BE2C (cell line): ENCODE results near the gene PLCB4.

Experiments used
- DNase-seq: peaks from one replicate; pipeline ENCODE4 v3.0.0-alpha.2; 2020
- H3K27me3 ChIP-seq: fragments of 250-450 bp; sonication (Bioruptor Pico); 2 replicates; pipeline ENCODE4 v1.5.1; 2020; ENCODE audit warnings: mild to moderate bottlenecking
- H3K36me3 ChIP-seq: fragments of 250-450 bp; sonication (Bioruptor Pico); 2 replicates; pipeline ENCODE4 v1.5.1; 2020; ENCODE audit warnings: mild to moderate bottlenecking
- H3K4me1 ChIP-seq: fragments of 250-450 bp; sonication (Bioruptor Pico); 2 replicates; pipeline ENCODE4 v1.5.1; 2020
- H3K4me3 ChIP-seq: 2 replicates; pipeline ENCODE4 v1.5.1; 2011; ENCODE audit warnings: low read depth, low read length
- H3K9me3 ChIP-seq: fragments of 250-450 bp; sonication (Bioruptor Pico); 2 replicates; pipeline ENCODE4 v1.5.1; 2020
- CTCF ChIP-seq: IDR thresholded peaks from 2 replicates; pipeline ENCODE4 v1.5.1; 2012; ENCODE audit warnings: mild to moderate bottlenecking, low read depth, low read length

The PLCB4 gene

GRCh38 chr20:9281803-9282202 lies 212.9 kb downstream of the PLCB4 start:
- H3K4me1 ChIP-seq, result peaks cover 46% of the 10 kb centered on the region
- no peaks in the 10 kb centered on the region for H3K9me3 ChIP-seq
- H3K36me3 ChIP-seq, result no peaks in the 10 kb centered on the region
- TF ChIP-seq CTCF, result no peak
- no peak overlapping the region for H3K4me3 ChIP-seq
- DNase-seq, result no peak
- H3K27me3 ChIP-seq, result no peaks in the 10 kb centered on the region

GRCh38 chr20:9285617-9286016 lies 216.7 kb downstream of the PLCB4 start:
- no peaks in the 10 kb centered on the region for H3K27me3 ChIP-seq
- no peak for DNase-seq
- no peak overlapping the region for H3K4me3 ChIP-seq
- no peak for TF ChIP-seq CTCF
- H3K9me3 ChIP-seq, result no peaks in the 10 kb centered on the region
- H3K36me3 ChIP-seq, result no peaks in the 10 kb centered on the region
- peaks cover 29% of the 10 kb centered on the region for H3K4me1 ChIP-seq

GRCh38 chr20:9286501-9287461 lies 217.9 kb downstream of the PLCB4 start:
- Histone ChIP-seq H3K4me3 (no peak overlapping the region), H3K4me1 (peaks cover 20% of the 10 kb centered on the region), H3K27me3 (no peaks in the 10 kb centered on the region), H3K9me3 (no peaks in the 10 kb centered on the region), H3K36me3 (no peaks in the 10 kb centered on the region)
- DNase-seq, result no peak
- no peak for TF ChIP-seq CTCF

- TF ChIP-seq CTCF, result no peak
- no peak overlapping the region for H3K4me3 ChIP-seq
- no peaks in the 10 kb centered on the region for H3K9me3 ChIP-seq
- DNase-seq, result no peak
- no peaks in the 10 kb centered on the region for H3K27me3 ChIP-seq
- H3K4me1 ChIP-seq, result peaks cover 14% of the 10 kb centered on the region
- H3K36me3 ChIP-seq, result no peaks in the 10 kb centered on the region
Observed at GRCh38 chr20:9287826-9288225, 218.9 kb downstream of the PLCB4 start.

GRCh38 chr20:9290331-9290730 lies 221.4 kb downstream of the PLCB4 start:
- no peak for DNase-seq
- Histone ChIP-seq H3K9me3 (no peaks in the 10 kb centered on the region), H3K4me3 (no peak overlapping the region), H3K27me3 (no peaks in the 10 kb centered on the region), H3K36me3 (no peaks in the 10 kb centered on the region), H3K4me1 (peaks cover 8% of the 10 kb centered on the region)
- TF ChIP-seq CTCF, result no peak

GRCh38 chr20:9293145-9293544 lies 224.3 kb downstream of the PLCB4 start:
- H3K27me3 ChIP-seq, result no peaks in the 10 kb centered on the region
- no peaks in the 10 kb centered on the region for H3K9me3 ChIP-seq
- no peaks in the 10 kb centered on the region for H3K36me3 ChIP-seq
- no peaks in the 10 kb centered on the region; the same call in 1 of the 2 replicates for H3K4me1 ChIP-seq
- no peak for TF ChIP-seq CTCF
- no peak overlapping the region for H3K4me3 ChIP-seq
- DNase-seq, result no peak
